Right renal cortex interstitium (tissue), 3 donors: Measurements from ENCODE around the gene PARP8. TPM values are rescaled to one million over a fixed set of nuclear protein-coding genes. Genes with fewer than 3 reads are reported as not detected.
"Not testable (repeated sequence)": the region's sequence is repeated elsewhere in the genome, so short reads cannot be mapped to it uniquely, and the experiment has no call there.

Source experiments
- DNase-seq, 3 donors: peaks; one replicate each; pipeline ENCODE4 v3.0.0-alpha.2; 2013; ENCODE audit warnings: low read depth in 3 of 3, low spot score in 2 of 3
- polyA plus RNA-seq, 3 donors: library from polyadenylated mRNA; unstranded; fragments of 120-200 nt; gene quantifications; one replicate each; pipeline ENCODE4 v1.2.1, GENCODE V29; 2013; ENCODE audit not compliant: insufficient read length in 3 of 3

PARP8 gene
- 10 to 100 TPM; 16.2 to 18.7 (median 16.8) TPM for polyA plus RNA-seq

- peak in 2 of 3 donors; percentile 39 to 46 for DNase-seq
These were observed at the start of gene PARP8 for GRCh38 chr5:50666261-50667022. Gene PARP8, plus strand, starts transcription at chr5:50666637. Its CDS starts 459 bp downstream, at chr5:50667096.

DNA sequence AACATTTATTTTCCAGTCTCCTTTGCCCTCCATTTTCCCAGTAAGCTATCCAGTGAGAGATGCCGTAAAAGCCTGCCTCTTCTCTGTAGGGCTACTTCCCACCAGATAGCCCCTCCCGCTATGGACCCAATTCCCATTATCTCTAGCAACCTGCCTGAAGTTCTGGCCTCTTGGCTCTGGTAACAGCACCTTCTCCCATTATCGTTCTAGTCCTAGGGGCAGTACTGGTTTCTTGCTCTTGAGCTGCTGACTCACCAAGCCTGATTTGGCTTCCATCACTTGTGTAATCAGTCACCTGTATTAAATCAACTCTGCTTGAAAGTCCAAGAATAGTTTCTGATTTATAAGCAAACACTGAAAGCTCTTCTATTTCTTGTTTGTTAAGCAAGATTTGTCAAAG is 42.8 kb upstream of the PARP8 start:
- no peak for DNase-seq

DNA sequence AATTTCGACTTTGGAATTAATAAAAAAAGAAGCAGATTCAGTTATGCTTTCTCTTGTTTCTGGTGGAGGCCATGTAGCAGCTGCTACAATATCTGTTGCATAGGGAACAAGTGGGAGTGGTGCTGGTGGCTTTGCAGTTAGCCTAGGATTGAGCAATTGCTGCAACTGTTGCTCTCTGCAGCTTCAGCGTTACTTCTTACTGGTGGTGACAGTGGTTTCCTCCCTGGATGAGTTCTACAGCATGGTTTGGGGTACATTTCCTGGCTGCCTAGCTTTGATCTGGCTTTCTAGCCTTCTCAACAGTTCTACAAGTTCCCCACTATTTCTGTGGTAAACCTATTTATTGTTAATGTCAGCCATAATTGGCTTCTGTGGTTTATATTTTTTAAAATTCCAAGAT is 31.6 kb upstream of the PARP8 start:
- DNase-seq, result not testable (repeated sequence)

DNA sequence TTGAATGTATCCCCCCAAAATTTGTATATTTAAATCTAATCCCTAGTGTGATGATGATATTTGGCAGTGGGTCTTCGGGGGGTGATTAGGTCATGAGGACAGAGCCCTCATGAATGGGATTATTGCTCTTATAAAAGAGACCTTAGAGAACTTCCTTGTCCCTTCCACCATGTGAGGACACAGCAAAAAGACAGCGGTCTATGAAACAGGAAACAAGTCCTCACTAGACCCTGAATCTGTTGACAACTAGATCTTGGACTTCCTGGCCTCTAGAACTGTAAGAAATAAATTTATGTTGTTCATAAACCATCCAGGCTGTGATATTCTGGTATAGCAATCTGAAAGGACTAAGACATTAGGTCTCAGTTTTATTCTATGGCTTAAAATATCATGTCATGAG is 28.9 kb upstream of the PARP8 start:
- not testable (repeated sequence) for DNase-seq

- DNase-seq, result no peak
These were observed 19.8 kb upstream of the PARP8 start for GRCh38 chr5:50646591-50646990.

DNA sequence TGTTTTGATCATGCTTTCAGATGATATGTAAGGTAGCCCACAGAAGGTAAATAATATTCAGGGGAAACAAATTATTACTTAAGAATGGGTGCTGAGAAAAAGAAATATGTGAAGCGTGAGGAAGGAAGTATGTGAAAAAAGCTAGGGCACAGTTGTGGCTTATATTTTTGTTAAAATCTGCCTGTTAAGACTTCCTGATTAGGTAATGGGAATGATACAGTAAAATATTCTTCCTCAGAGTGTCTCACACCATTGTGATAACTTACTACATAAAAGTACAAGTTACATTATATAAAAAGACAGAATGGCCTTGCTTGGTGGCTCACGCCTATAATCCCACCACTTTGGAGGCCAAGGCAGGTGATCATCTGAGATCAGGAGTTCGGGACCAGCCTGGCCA is 18.7 kb upstream of the PARP8 start:
- no peak for DNase-seq

DNA sequence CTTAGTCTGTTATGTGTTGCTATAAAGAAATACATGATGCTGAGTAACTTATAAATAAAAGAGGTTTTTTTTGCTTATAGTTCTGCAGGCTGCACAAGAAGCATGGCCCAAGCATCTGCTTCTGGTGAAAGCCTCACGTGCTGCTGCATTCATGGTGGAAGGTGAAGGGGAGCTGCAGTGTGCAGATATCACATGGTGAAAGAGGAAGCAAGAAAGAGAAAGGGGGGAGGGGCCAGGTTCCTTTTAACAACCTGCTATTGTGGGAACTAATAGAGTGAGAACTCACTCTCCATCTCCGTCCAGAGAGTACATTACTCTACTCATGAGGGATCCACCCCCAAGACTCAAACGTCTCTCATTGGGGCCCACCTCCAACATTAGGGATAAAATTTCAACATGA is 12.5 kb upstream of the PARP8 start:
- DNase-seq, result no peak

DNA sequence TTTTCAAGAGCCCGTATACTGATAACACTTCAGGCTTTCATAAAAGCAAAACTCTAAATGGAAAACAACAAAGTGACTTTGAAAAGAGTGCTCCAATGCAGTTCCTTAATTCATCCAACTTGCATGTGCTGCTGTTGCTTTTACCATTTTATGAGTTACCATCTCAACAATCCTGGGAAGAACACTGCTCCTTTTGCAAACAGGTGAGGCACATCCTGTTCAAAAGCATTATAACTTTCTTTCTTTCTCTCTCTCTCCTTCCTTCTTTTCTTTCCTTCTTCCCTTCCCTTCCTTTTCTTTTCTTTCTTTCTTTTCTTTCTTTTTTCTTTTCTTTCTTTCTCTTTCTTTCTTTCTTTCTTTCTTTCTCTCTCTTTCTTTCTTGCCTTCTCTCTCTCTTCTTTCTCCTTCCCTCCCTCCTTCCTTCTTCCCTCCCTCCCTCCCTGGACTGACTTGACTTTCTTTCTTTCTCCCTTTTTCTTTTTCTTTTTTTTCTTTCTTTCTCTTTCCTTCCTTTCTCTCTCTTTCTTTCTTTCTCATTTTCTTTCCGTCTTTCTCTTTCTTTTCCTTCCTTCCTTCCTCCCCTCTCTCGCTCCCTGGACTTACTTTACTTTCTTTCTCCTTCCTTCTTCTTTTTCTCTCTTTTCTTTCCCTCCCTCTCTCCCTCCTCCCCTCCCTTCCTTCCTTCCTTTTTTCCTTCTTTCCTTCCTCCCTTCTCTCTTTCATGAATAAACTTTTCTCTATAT is 11.2 kb upstream of the PARP8 start:
- DNase-seq, result no peak

DNA sequence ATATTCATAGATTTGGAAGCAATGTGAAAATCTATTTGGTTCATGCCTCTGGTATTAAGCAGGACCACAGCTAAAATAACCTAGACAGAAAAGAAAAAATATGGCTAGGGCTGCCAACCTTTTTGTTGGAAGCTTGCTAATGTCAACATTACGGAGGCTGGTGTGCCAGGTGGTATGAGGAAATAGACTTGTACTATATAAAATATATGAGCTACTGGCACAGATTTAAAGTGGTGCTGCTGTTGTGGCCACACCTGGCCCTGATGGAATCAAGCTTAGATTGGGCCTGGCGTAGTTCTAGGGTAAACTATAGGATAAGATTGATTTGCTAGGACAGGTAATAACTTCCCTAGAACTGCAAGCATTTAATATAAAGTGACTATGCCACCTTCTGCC is 10.6 kb upstream of the PARP8 start:
- no peak for DNase-seq

DNA sequence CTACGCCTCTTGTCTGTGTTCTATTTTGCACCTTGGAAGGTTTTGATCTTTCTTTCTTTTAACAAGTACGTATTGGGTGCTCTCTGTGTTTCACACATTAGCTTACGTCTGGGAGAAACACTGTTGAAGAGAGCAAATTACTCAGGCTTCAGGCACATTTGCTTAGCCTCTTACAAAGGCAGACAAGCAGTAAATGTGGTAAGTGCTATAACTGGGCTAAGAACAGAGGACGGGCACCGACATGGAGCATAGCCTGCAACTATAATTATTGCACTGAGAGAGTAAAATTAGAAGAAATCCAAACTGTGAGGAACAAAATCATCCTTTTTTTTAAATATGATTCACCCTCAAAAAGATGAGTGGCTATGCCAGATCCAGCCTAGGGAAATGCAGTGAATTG is 9.4 kb upstream of the PARP8 start:
- no peak for DNase-seq

DNA sequence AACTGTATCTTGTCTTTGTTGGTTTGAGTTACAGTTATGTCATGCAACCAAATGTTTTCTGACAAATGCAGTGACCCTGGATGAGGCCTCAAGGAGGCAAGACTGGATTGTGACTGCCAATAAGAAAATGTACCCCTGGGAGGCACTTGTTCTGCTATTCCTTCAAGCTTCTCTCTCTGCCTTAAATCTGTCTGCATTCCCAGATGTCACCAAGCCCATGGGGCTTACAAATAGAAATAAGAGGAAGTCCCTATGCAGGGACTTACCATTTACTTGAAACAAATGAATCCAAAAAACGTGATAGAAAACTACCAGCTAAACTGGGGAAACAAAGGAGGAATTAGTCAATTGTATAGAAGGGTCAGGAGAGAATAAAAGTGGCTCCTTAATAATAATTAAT is 8.2 kb upstream of the PARP8 start:
- no peak for DNase-seq

DNA sequence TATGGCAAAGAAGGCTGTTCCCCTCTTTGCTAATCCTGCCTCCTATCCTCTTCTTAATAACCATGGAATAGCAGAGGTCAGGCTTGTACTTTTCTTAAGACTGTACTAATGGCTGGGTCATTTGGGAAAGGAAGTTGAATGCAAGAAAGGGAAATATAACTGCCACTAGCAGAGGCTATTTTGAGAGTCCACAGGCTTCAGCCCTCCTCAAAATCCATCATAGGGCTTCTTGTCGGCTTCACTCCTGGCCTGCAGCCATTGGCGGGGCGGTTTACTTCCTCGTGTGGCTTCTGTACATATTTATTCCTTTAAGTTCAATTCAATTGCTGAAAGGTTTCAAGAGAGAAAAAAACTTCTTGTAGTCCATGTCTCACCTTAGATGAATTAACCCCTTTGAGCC is 2.8 kb upstream of the PARP8 start:
- DNase-seq, result no peak

GRCh38 chr5:50665091-50665490 is 1.3 kb upstream of the PARP8 start:
- no peak for DNase-seq

GRCh38 chr5:50665761-50666202 is 655 bp upstream of the PARP8 start:
- not testable (repeated sequence) for DNase-seq

- peak in 2 of 3 donors; percentile 31 to 45 for DNase-seq
These were observed 701 bp downstream of the PARP8 start for GRCh38 chr5:50667023-50667652.

GRCh38 chr5:50667653-50668595 is 1.5 kb downstream of the PARP8 start:
- DNase-seq, result peak; percentile 60 to 65 (median 61)

DNA sequence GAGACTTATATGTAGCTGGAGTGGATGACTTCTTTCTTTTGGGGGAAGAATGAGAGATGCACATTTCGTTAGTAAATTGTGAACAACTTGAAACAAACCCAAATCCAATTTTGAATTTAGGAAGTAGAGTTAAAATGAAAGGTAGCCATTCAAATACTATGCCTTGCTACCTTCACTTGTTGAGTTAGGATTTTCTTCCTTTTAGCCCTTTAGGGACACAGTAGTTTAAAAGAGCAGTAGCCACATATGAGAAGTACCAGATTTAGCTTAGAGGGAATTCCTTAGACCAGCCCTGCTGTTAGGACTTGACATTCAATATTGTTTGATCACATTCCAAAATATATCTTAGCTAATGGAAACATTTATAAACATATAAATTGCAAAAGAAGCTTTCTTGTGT is 2.2 kb downstream of the PARP8 start:
- not testable (repeated sequence) for DNase-seq

GRCh38 chr5:50672663-50673062 is 6.2 kb downstream of the PARP8 start:
- DNase-seq, result no peak

DNA sequence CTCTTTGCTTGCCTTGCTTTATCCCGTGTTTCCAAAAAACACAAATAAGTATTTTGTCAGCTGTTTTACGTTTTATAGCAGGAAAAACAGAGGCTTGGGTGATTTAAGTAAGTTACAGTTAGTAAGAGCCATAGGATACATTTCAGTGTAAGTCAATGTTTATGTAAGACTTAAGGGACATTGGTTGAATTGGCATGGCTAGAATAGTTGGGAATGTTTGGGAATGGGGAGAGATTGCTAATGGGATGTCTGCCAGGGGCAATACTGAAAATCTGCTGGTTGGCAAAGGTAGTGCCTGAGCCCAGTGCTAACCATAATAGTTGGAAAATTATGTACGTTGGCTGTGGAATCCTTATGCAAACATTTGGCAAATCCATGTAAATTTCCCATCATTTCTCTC is 7.0 kb downstream of the PARP8 start:
- DNase-seq, result not testable (repeated sequence)

- no peak for DNase-seq
These were observed 8.9 kb downstream of the PARP8 start for GRCh38 chr5:50675385-50675784.
